ENCODE measurements around the gene MYL7.

DNA sequence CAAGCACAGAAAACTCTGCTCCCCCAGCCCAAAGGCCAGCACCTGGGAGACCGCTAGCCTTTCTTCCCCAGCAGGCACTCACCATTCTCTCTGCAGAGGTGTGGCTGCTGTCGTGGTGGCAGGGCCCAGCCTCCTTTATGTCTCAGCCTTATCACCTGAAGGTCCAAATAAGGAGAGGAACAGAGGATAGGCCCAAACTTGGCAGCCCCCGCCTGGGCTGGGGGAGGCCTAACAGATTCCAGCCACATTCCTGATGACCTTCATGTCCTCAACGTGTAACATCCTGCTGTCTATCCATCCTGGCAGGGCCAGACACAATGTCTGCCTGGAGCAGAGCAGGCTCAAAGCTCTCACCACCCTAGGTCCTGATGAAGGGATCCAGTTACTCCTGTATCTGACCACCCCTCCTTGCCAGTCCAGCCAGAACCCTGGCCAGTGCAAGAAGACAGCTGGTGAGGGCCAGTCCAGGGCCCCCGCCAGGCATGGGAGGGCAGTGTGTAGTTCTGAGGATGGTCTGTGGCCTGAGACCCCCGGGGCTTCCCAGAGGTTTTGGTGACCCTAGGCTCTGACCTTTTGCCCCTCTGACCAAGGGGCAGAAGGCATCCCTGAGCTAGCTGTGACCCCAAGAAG is at the start of gene MYL7:
- TF ChIP-seq SMC3 (IDR thresholded peaks at IDR 0.05; ENCODE audit: low read depth, low read length) (no peak), RAD21 (IDR thresholded peaks at IDR 0.05; ENCODE audit: low read length) (no peak), CTCF (conservative IDR thresholded peaks at IDR 0.05; ENCODE audit: low read depth, low read length) (no peak), NFE2L2 (IDR thresholded peaks at IDR 0.05; ENCODE audit: low read depth, low read length) (no peak), USF2 (IDR thresholded peaks at IDR 0.05; ENCODE audit: low read depth, low read length) (no peak), FOS (IDR thresholded peaks at IDR 0.05; ENCODE audit: low read depth, low read length) (no peak), RCOR1 (IDR thresholded peaks at IDR 0.05; ENCODE audit: insufficient replicate concordance, low read length) (no peak), POLR2A (IDR thresholded peaks at IDR 0.05; ENCODE audit: low read depth, low read length) (no peak), CHD1 (IDR thresholded peaks at IDR 0.05; ENCODE audit: low read depth, low read length) (no peak), RFX5 (IDR thresholded peaks at IDR 0.05; ENCODE audit: low read depth, low read length) (no peak), CEBPB (IDR thresholded peaks at IDR 0.05; ENCODE audit: low read depth, low read length) (no peak), MXI1 (IDR thresholded peaks at IDR 0.05; ENCODE audit: borderline replicate concordance, low read depth, low read length) (no peak)
